Muscle of leg (tissue), 11 donors: Measurements from ENCODE around the gene SYDE2. TPM values are rescaled to one million over a fixed set of nuclear protein-coding genes. Genes with fewer than 3 reads are reported as not detected.
"Not testable (repeated sequence)": the region's sequence is repeated elsewhere in the genome, so short reads cannot be mapped to it uniquely, and the experiment has no call there.

Source experiments
- DNase-seq: peaks from one replicate; pipeline ENCODE4 v3.0.0; 2013
- H3K27ac ChIP-seq: one replicate; pipeline ENCODE4 v1.5.1; 2013; ENCODE audit warnings: mild to moderate bottlenecking, low read length, control low read depth
- H3K27me3 ChIP-seq: one replicate; pipeline ENCODE4 v1.6.1; 2013; ENCODE audit warnings: low read length; ENCODE audit not compliant: control insufficient read depth, insufficient read depth
- H3K36me3 ChIP-seq: one replicate; pipeline ENCODE4 v1.6.1; 2013; ENCODE audit warnings: low read length; ENCODE audit not compliant: control insufficient read depth, insufficient read depth
- H3K4me1 ChIP-seq: one replicate; pipeline ENCODE4 v1.6.1; 2013; ENCODE audit warnings: low read length; ENCODE audit not compliant: control insufficient read depth, insufficient read depth
- H3K4me3 ChIP-seq: one replicate; pipeline ENCODE4 v1.5.1; 2013; ENCODE audit warnings: low read length, control low read depth
- H3K9me3 ChIP-seq: replicated peaks from 2 replicates; pipeline ENCODE4 v1.6.1; 2013; ENCODE audit warnings: low read depth, low read length; ENCODE audit not compliant: control insufficient read depth
- WGBS: methylation state at CpG from one replicate; pipeline ENCODE4 v1.1.5; 2013; ENCODE audit warnings: missing lambda C conversion rate; ENCODE audit not compliant: insufficient coverage; 5-methylcytosine and 5-hydroxymethylcytosine counted together
- polyA plus RNA-seq, 8 donors: library from polyadenylated mRNA; unstranded; fragments of 120-200 nt; gene quantifications; one replicate each; pipeline versions ENCODE4 v1.2.1 to v1.2.3, GENCODE V29; 2013; ENCODE audit warnings: inconsistent platforms in 1 of 8, low replicate concordance in 1 of 8; ENCODE audit not compliant: insufficient read length in 8 of 8, insufficient read depth in 1 of 8
- total RNA-seq: library from RNA; stranded (reverse); fragments of 120-200 nt; gene quantifications from one replicate; pipeline ENCODE4 v1.2.4, GENCODE V29; 2013

SYDE2 gene
- total and polyA plus RNA-seq, 9 donors = 1.5 to 8.3 (median 3.1) TPM

- Histone ChIP-seq H3K36me3 (no peaks in the 10 kb centered on the region), H3K27ac (no peak overlapping the region), H3K9me3 (no peaks in the 10 kb centered on the region), H3K4me1 (no peaks in the 10 kb centered on the region), H3K27me3 (no peaks in the 10 kb centered on the region), H3K4me3 (no peak overlapping the region)
- no peak for DNase-seq
Measured at GRCh38 chr1:85146972-85147359, 53.9 kb downstream of the SYDE2 start.

- H3K27ac ChIP-seq, H3K4me1 ChIP-seq, DNase-seq, H3K27me3 ChIP-seq, H3K4me3 ChIP-seq, H3K9me3 ChIP-seq, H3K36me3 ChIP-seq: not testable (repeated sequence)
- no CpG with 5 or more reads among the region's 6 CpGs for WGBS
Measured at GRCh38 chr1:85146298-85146971, 54.4 kb downstream of the SYDE2 start.

- Histone ChIP-seq H3K27me3 (no peaks in the 10 kb centered on the region), H3K36me3 (no peaks in the 10 kb centered on the region), H3K27ac (no peak overlapping the region), H3K4me1 (no peaks in the 10 kb centered on the region), H3K4me3 (no peak overlapping the region), H3K9me3 (no peaks in the 10 kb centered on the region)
- 73% methylated on average over 1 of the region's 1 CpG for WGBS
- no peak for DNase-seq
Measured at GRCh38 chr1:85144351-85144750, 56.5 kb downstream of the SYDE2 start.

DNA sequence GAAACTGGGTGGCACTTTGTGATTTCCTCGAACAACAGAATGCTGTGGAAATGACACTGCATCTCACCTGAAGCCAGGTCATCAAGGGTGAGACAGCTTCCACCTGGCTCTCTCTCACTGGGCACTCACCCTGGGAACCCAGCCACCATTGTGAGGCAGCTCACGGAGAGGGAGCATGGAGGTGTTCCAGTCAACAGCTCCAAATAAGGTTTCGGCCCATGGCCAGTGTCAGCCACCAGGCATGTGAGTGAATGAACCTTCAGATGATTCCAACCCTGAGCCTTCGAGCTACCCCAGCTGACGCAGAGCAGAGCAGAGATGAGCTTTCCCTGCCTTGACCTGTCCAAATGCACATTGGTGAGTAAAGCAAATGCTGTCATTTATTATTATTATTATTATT lies 58.1 kb downstream of the SYDE2 start:
- Histone ChIP-seq H3K27ac (no peak overlapping the region), H3K9me3 (no peaks in the 10 kb centered on the region), H3K36me3 (no peaks in the 10 kb centered on the region), H3K4me3 (no peak overlapping the region), H3K27me3 (no peaks in the 10 kb centered on the region), H3K4me1 (no peaks in the 10 kb centered on the region)
- 83% methylated on average over 1 of the region's 5 CpGs for WGBS
- no peak for DNase-seq

DNA sequence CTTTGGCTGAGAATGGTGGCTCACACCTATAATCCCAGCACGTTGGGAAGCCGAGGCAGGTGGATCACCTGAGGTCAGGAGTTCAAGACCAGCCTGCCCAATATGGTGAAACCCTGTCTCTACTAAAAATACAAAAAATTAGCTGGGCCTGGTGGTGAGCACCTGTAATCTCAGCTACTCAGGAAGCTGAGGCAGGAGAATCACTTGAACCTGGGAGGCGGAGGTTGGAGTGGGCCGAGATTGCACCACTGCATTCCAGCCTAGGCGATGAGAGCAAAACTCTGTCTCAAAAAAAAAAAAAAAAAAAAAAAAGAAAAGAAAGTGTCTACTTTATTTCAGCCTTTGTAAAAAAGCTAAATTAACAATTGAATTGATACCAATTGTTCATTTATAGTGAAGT lies 62.4 kb downstream of the SYDE2 start:
- WGBS = no CpG with 5 or more reads among the region's 5 CpGs
- not testable (repeated sequence) for DNase-seq, H3K27me3 ChIP-seq, H3K27ac ChIP-seq, H3K9me3 ChIP-seq, H3K36me3 ChIP-seq, H3K4me1 ChIP-seq, H3K4me3 ChIP-seq

- Histone ChIP-seq H3K4me1 (no peaks in the 10 kb centered on the region), H3K9me3 (no peaks in the 10 kb centered on the region), H3K36me3 (no peaks in the 10 kb centered on the region), H3K27ac (no peak overlapping the region), H3K27me3 (no peaks in the 10 kb centered on the region), H3K4me3 (no peak overlapping the region)
- 64% methylated on average over 8 of the region's 9 CpGs for WGBS
- DNase-seq = no peak
Measured at GRCh38 chr1:85137660-85138059, 63.2 kb downstream of the SYDE2 start.

- H3K27ac ChIP-seq = no peak overlapping the region
- H3K36me3 ChIP-seq = no peaks in the 10 kb centered on the region
- H3K4me3 ChIP-seq = no peak overlapping the region
- no peaks in the 10 kb centered on the region for H3K27me3 ChIP-seq
- H3K4me1 ChIP-seq = no peaks in the 10 kb centered on the region
- WGBS = no CpG with 5 or more reads among the region's 1 CpG
- DNase-seq = no peak
- H3K9me3 ChIP-seq = no peaks in the 10 kb centered on the region
Measured at GRCh38 chr1:85135392-85135798, 65.4 kb downstream of the SYDE2 start.

DNA sequence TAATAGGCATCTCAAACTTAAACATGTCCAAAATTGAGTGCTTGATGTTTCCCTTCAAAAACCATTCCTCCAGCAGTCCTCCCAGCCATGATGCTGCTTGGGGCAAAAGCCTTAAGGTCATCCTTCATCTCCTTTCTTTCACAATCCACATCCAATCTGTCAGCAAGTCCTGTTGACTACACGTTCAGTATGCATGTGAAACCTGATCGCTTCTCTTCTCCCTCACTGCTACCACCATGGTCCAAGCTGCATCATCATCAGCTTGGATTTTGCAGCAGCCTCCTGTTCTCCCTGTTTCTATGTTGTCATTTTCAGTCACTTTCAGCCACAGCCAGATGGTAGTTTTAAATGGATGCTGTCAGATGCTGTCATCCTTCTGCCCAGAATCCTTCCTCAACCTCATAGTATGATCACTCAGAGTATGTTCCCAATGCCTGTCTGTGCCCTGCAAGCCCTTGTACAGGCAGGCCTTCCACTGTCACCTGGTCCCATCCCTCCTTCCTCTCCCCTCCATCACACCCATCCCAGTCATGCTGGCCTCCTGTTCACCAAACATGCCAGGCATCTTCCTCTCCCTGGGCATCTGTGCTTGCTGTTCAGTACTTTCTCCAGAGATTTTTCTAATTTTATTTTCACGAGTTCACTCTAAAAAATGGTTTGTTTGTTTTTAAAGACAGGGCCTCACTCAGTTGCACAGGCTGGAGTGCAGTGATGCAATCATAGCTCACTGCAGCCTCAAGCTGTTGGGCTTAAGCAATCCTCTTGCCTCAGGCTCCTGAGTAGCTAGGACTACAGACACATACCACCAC lies 66.0 kb downstream of the SYDE2 start:
- Histone ChIP-seq H3K4me1 (no peaks in the 10 kb centered on the region), H3K27ac (no peak overlapping the region), H3K9me3 (no peaks in the 10 kb centered on the region), H3K27me3 (no peaks in the 10 kb centered on the region), H3K4me3 (no peak overlapping the region), H3K36me3 (no peaks in the 10 kb centered on the region)
- 33% methylated on average over 1 of the region's 3 CpGs for WGBS
- DNase-seq = no peak

DNA sequence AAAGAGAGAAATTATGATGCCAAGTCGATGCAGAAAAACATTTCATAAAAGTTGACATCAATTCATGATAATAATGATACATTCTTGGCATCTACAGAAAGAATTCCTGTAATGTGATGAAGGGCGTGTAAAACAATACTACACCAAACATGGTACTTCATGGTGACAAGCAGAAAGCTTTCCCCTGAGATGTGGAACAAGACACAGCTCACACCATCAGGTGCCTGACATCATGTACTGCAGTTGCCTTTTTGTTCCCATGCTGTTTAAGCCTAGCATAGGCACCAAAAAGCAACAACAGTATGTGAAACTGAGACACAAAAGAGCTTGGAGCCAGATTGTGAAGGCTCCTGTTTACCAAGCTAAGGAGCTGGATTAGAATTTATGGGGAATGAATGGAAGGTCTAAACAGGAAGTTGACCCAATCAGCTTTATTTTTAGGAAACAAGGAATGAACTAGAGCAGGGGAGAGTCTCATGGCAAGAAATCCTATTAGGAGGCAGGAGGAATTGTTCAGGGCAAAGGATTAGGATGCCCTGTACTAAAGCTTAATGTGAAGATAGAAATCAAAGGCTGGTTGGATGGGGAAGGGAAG lies 67.2 kb downstream of the SYDE2 start:
- Histone ChIP-seq H3K36me3 (no peaks in the 10 kb centered on the region), H3K9me3 (no peaks in the 10 kb centered on the region), H3K4me1 (no peaks in the 10 kb centered on the region), H3K4me3 (no peak overlapping the region), H3K27ac (no peak overlapping the region), H3K27me3 (no peaks in the 10 kb centered on the region)
- no CpG with 5 or more reads among the region's 2 CpGs for WGBS
- no peak for DNase-seq

GRCh38 chr1:85132078-85132720 lies 68.6 kb downstream of the SYDE2 start:
- Histone ChIP-seq H3K4me3 (no peak overlapping the region), H3K27me3 (no peaks in the 10 kb centered on the region), H3K4me1 (no peaks in the 10 kb centered on the region), H3K9me3 (no peaks in the 10 kb centered on the region), H3K36me3 (no peaks in the 10 kb centered on the region), H3K27ac (no peak overlapping the region)
- no peak for DNase-seq
- 83% methylated on average over 1 of the region's 4 CpGs for WGBS
